Gastroesophageal sphincter (tissue), 4 donors: ENCODE results near the gene SLC25A45. TPM values are rescaled to one million over a fixed set of nuclear protein-coding genes. Genes with fewer than 3 reads are reported as not detected.

Source experiments
- ATAC-seq: fragments of 150-250 bp; one replicate; pipeline ENCODE4 v1.9.1; 2016; ENCODE audit warnings: mild to moderate bottlenecking, moderate library complexity
- H3K27ac ChIP-seq, 4 donors: fragments of 200-600 bp; sonication (generic) in 3 of 4; 1 replicate in 3 of 4; 2 replicates in 1 of 4; pipeline ENCODE4 v1.5.1; 2016 to 2019
- H3K27me3 ChIP-seq: fragments of 200-600 bp; sonication (generic); one replicate; pipeline ENCODE4 v1.5.1; 2019
- H3K36me3 ChIP-seq, 2 donors: fragments of 200-600 bp; sonication (generic); one replicate each; pipeline ENCODE4 v1.5.1; 2019; ENCODE audit warnings: control low read depth in 1 of 2
- H3K4me1 ChIP-seq, 3 donors: fragments of 200-600 bp; sonication (generic); 1 replicate in 2 of 3; 2 replicates in 1 of 3; pipeline ENCODE4 v1.5.1; 2016 to 2019; ENCODE audit warnings: control low read depth in 2 of 3
- H3K4me3 ChIP-seq, 2 donors: fragments of 200-600 bp; sonication (generic); one replicate each; pipeline ENCODE4 v1.5.1; 2019; ENCODE audit warnings: mild to moderate bottlenecking in 1 of 2, moderate library complexity in 1 of 2
- H3K9me3 ChIP-seq, 3 donors: fragments of 200-600 bp; sonication (generic); one replicate each; pipeline ENCODE4 v1.5.1; 2017 to 2019; ENCODE audit warnings: control low read depth in 2 of 3
- CTCF ChIP-seq, 4 experiments: fragments of 200-600 bp in 2 of 4; fragments of 450-650 bp in 2 of 4; sonication (generic) in 1 of 4; IDR thresholded peaks; one replicate each; pipeline ENCODE4 v1.5.1; 2017 to 2019; ENCODE audit warnings: antibody characterized with exemption in 4 of 4, mild to moderate bottlenecking in 2 of 4, moderate library complexity in 2 of 4
- EP300 ChIP-seq: sonication (generic); formaldehyde crosslinking; IDR thresholded peaks from one replicate; pipeline ENCODE4 v1.6.1; 2017; ENCODE audit warnings: antibody characterized with exemption, mild to moderate bottlenecking
- POLR2A ChIP-seq, 2 donors: fragments of 450-650 bp; IDR thresholded peaks; one replicate each; pipeline ENCODE4 v1.6.1; 2017; ENCODE audit warnings: antibody characterized with exemption in 2 of 2, mild to moderate bottlenecking in 2 of 2, moderate library complexity in 1 of 2
- POLR2AphosphoS5 ChIP-seq: sonication (generic); formaldehyde crosslinking; IDR thresholded peaks from one replicate; pipeline ENCODE4 v1.6.1; 2017; ENCODE audit warnings: antibody characterized with exemption
- WGBS, 2 donors: methylation state at CpG; one replicate each; pipeline ENCODE4 v1.1.5; 2018; ENCODE audit warnings: low coverage in 1 of 2; 5-methylcytosine and 5-hydroxymethylcytosine counted together
- total RNA-seq, 4 donors: library from RNA; depleted of rRNA; stranded (reverse); fragments of >200 nt; gene quantifications; one replicate each; pipeline ENCODE4 v1.1.0, GENCODE V29; 2016

Gene SLC25A45
- total RNA-seq, 4 donors from 2014 or later: 3.7 to 11.5 (median 7.5) TPM

- TF ChIP-seq POLR2A (IDR thresholded peaks at IDR 0.05) (no peak), CTCF (IDR thresholded peaks at IDR 0.05) (no peak), EP300 (no peak), POLR2AphosphoS5 (peak; percentile 28)
- H3K36me3 ChIP-seq: peaks cover 0 to 8% of the 10 kb centered on the region in 2 donors
- H3K27me3 ChIP-seq: no peaks in the 10 kb centered on the region
- ATAC-seq: peak; percentile 4
- peaks cover 6 to 64% (median 39%) of the 10 kb centered on the region in 3 donors for H3K4me1 ChIP-seq
- no peaks in the 10 kb centered on the region for H3K9me3 ChIP-seq
- 9 to 12% methylated on average over 7 to 9 of the region's 19 CpGs for WGBS, 2 donors
- H3K4me3 ChIP-seq: peak overlapping the region in 1 of 2 donors; percentile 81
- peak overlapping the region; percentile 97 to 100 (median 98) for H3K27ac ChIP-seq
Measured at GRCh38 chr11:65417702-65418430, 35.4 kb upstream of the SLC25A45 start.

DNA sequence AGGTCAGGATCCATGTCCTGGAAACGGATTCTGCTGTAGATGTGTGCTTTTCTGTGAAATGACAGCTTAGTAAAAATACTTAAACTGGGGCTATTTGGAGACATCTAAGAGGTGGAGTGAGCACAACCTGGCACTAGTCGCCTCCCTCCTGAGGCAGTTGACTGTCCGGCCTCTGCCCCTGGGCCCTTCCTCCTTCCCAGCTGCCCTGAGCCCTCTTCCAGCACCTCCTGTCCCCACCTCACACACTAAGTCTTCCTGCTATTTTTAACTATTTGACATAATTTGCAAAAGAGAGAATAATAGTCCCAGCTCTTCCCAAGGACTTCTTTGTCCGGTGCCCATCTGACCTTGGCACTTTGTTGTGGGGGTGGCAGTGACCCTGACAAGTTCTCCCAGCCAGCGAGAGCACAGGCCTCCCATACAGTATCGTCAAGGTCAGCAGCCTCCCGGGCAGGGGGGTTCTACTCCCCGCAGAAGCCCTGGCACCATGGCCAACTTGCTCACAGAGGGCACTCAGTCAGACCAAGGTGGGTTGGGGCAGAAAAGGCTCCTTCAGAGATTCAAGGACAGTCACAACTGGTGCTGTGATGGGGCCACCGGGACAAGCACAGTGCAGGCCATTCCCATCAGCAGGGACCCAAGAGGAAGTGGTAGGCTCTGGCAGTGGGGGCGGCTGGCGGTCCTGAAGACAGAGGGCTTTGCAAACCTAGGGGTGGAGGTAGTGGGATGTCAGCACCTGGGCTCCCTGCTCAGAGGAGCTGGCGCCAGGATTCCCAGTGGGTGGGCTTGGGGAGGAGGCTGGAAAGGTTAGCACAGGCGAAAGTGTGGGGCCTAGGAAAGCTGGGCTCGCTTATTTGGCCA is 34.6 kb upstream of the SLC25A45 start:
- peak overlapping the region; percentile 4 to 81 for H3K4me3 ChIP-seq
- peak overlapping the region; percentile 97 to 100 (median 98) for H3K27ac ChIP-seq
- peaks cover 0 to 15% of the 10 kb centered on the region in 2 donors for H3K36me3 ChIP-seq
- TF ChIP-seq EP300 (no peak), POLR2AphosphoS5 (no peak), POLR2A (IDR thresholded peaks at IDR 0.05) (no peak), CTCF (IDR thresholded peaks at IDR 0.05) (no peak)
- no peaks in the 10 kb centered on the region for H3K9me3 ChIP-seq
- 1 to 17% methylated on average over 6 to 7 of the region's 14 CpGs for WGBS, 2 donors
- H3K27me3 ChIP-seq: no peaks in the 10 kb centered on the region
- ATAC-seq: no peak
- peaks cover 6 to 72% (median 39%) of the 10 kb centered on the region in 3 donors for H3K4me1 ChIP-seq

- Histone ChIP-seq H3K4me1 (peaks cover 6 to 74% (median 39%) of the 10 kb centered on the region in 3 donors), H3K27ac (peak overlapping the region; percentile 97 to 100 (median 98)), H3K4me3 (peak overlapping the region; percentile 4 to 81), H3K36me3 (peaks cover 0 to 22% of the 10 kb centered on the region in 2 donors), H3K27me3 (no peaks in the 10 kb centered on the region), H3K9me3 (no peaks in the 10 kb centered on the region)
- TF ChIP-seq CTCF (IDR thresholded peaks at IDR 0.05) (peak in 3 of 4 experiments; percentile 98 to 100 (median 100)), POLR2AphosphoS5 (peak; percentile 77), POLR2A (IDR thresholded peaks at IDR 0.05) (peak in 1 of 2 donors; percentile 20), EP300 (no peak)
- WGBS, 2 donors: 0% methylated on average over 1 of the region's 18 CpGs; no CpG with 5 or more reads in 1 of the 2 donors
- peak; percentile 22 for ATAC-seq
Measured at GRCh38 chr11:65416341-65416824, 33.9 kb upstream of the SLC25A45 start.

DNA sequence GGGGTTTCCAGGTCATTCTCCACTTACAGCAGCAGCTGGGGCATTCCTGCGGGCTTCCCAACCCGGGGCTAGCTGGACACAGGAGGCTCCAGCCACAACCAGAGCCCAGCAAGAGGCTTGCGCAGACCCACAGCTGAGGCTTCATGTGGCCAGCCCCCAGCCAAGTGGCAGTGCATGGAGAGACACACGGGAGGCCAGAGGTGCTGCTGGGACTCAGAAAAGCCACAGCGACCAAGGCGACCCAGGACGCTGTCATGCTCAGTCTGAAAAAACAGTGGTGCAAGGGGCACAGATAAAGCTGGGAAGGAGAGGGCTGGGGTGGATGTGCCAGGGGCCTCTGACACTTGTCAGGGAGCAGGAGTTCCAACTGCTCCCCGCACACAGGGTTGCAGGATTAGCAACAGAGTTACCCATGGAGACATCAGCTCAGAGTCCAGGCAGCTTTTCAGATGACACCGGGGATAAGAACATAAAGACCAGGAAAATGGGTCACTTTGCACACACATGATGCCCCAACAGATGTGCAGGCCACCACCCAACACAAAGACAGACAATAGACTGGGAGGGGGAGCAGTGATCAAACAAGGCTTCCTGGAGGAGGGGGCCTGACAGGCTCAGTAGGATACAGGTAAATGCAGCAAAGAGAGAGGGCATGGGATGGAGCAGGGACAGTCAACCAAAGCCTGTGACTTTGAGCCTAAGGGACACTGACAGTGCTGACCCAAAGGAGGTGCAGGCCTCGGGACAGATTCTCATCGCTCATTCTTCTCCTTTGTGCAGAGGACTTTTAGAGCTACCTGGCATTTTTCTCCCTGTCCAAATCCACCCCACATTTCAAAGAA is 33.3 kb upstream of the SLC25A45 start:
- H3K36me3 ChIP-seq: peaks cover 0 to 28% of the 10 kb centered on the region in 2 donors
- no peak for ATAC-seq
- peak overlapping the region in 1 of 2 donors; percentile 81 for H3K4me3 ChIP-seq
- TF ChIP-seq POLR2A (IDR thresholded peaks at IDR 0.05) (no peak), CTCF (IDR thresholded peaks at IDR 0.05) (no peak), EP300 (no peak), POLR2AphosphoS5 (no peak)
- H3K9me3 ChIP-seq: no peaks in the 10 kb centered on the region
- peaks cover 6 to 70% (median 36%) of the 10 kb centered on the region in 3 donors for H3K4me1 ChIP-seq
- peak overlapping the region in 3 of 4 donors; percentile 97 to 100 (median 99) for H3K27ac ChIP-seq
- H3K27me3 ChIP-seq: no peaks in the 10 kb centered on the region
- WGBS, 2 donors: 40 to 83% methylated on average over 1 to 3 of the region's 11 CpGs
